HG03103 (cell line): ENCODE data around the gene APOC4.
"Not testable (repeated sequence)": the region's sequence is repeated elsewhere in the genome, so short reads cannot be mapped to it uniquely, and the experiment has no call there.

ENCODE experiments used
- ATAC-seq: cut with Tn5 transposase; IDR thresholded peaks from one replicate; pipeline ENCODE4 v1.9.1; 2021; ENCODE audit warnings: low read depth; ENCODE audit not compliant: unreplicated experiment

Gene APOC4, protein sequence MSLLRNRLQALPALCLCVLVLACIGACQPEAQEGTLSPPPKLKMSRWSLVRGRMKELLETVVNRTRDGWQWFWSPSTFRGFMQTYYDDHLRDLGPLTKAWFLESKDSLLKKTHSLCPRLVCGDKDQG

DNA sequence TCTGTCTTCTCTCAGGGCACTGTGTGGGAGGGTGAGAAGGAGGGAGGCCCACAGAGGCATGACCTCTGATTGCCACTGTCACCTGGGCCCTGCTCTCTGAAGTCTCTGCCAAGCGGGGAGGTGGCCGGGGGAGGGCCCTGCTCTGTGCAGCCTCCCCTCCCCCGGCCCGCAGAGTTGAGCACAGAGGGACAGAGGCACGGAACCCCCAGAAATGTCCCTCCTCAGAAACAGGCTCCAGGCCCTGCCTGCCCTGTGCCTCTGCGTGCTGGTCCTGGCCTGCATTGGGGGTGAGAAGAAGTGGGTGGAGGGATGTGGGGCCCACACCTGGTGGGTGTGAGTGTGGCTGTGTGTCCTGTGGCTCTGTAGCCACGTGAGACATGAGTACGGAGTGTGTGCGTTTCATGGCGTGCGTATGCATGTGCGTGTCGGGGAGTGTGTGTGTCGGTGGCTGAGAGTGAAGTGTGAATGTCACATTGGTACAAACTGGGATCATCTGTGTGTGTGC, at the start of gene APOC4:
TSS of gene APOC4 (plus strand) at position 171 of the 505 bp plus-strand sequence. CDS start at position 212, 41 bp downstream.
- no peak for ATAC-seq

DNA sequence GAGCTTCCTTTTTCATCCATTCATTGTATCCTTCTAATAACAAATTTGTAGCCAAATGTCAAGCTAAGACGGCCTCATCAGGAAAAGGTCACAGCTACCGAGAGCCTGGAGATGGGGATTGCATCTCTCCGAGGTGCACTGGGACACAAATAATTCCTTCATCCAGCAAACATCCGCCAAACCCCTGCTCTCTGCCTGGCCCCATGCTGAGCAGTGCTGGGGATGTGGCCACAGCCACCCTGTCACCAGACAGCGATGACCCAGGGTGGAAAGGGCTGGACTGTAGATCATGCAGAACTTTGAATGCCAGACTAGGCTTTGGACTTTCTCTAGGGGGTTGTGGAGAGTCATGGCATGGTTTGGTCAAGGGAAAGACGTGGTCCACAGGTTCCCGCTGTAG, 49.1 kb upstream of the APOC4 start:
- no peak for ATAC-seq

DNA sequence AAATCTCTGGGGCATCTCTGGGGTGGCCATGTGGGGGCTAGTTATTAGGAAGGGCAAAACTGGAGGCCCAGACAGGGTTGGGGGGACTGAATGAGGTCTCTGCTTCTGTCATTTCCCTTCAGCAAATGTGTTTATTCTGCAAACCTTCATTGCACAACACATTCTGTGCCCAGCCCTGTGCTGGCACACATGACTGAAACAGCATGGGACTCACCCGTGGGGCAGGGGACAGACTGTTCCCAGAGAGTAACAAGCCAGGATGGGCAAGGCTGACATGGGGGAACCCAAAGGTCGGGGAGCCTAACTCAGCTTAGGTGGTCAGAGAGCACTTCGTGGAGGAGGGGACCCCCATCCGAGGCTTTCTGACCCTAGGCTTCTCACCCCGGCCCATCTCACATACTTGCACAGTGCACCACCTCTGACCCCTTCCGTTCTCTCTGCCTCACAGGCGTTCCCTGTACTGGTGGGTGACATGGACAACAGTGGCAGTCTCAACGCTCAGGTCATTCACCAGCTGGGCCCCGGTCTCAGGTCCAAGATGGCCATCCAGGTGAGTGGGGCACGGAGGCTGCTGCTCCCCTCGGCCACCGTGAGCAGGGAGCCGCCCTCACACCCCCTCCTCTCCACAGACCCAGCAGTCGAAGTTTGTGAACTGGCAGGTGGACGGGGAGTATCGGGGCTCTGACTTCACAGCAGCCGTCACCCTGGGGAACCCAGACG, 48.5 kb upstream of the APOC4 start:
- ATAC-seq, result no peak

DNA sequence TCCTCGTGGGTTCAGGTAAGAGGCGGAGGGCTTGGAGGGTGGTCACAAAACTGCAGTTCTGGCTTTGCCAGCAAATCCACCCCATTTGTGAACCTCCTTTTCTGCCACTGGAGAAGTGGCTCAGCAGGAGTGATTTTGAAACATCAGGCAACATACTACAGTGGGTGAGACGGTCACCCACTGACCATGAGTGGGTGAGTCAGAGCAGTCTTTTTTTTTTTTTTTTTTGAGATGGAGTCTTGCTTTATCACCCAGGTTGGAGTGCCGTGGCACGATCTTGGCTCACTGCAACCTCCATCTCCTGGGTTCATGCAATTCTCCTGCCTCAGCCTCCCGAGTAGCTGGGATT, 48.0 kb upstream of the APOC4 start:
- ATAC-seq, result no peak

DNA sequence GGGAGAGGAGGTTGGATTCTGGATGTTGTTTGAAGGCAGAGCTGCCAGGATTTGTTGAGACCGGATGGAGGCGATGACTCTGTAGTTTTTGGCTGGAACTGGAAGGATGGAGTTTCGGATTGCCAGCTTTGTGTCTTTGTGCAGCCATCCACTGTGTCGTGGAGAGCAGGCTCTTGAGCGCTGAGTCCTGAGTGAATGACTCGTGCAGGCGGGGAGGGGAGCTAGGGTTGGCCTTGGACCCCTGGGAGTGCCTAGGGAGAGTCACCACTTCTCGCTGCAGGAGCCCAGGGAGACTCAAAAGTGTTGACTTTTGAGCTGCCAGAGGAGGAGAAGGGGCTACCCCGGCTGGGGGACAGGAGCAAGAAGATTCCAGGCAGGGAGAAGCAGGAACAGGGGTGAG, 47.1 kb upstream of the APOC4 start:
- ATAC-seq, result no peak

DNA sequence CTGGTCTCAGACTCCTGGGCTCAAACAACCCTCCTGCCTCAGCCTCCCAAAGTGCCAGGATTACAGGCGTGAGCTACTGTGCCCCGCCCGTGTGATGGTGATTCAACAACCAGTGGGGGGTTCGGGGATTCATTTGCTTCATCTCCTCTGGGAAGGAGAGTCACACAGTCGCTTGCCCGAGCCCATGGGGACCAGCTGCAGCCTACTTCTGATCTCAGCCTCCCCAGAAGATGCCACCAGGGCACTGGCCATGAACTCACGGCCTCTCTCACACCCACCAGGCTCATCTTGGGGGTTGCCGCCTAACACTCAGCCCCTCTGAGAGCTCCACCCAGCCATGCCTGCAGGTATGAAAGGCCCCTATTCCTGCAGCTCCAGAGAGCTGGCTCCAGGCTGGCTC, 44.2 kb upstream of the APOC4 start:
- ATAC-seq, result no peak

DNA sequence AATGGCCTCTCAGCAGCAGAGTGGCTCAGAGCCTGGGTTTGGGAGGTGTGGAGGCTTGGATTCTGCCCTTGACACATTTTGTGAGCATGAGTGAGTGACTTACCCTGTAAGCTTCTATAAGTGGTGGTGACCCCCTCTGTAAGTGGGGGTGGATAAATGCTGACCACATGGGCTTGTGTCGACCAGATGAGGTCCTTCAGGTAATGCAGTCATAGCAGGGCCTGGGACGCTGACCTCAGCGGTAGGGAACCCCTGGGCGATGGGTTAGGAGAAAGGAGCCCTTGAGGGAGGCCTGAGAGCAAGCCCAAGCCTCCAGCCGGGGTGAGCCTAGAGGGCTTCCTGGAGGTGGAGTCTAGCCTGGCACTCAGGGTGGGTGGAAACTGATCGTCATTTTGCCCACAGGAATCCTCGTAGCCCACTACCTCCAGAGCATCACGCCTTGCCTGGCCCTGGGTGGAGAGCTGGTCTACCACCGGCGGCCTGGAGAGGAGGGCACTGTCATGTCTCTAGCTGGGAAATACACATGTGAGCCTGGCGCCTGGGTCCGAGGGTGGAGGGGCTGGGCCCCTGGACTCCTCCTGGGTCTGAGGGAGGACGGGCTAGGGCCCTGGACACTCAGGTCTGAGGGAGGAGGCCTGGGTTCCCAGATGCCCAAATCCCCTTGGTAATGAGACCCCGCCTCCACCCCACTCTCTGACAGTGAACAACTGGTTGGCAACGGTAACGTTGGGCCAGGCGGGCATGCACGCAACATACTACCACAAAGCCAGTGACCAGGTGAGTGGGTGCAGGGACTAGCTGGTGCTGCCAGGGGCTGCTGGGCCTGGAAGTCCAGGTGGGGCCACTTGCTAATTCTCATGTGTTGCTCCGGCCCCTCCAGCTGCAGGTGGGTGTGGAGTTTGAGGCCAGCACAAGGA, 41.5 kb upstream of the APOC4 start:
- ATAC-seq, result no peak

DNA sequence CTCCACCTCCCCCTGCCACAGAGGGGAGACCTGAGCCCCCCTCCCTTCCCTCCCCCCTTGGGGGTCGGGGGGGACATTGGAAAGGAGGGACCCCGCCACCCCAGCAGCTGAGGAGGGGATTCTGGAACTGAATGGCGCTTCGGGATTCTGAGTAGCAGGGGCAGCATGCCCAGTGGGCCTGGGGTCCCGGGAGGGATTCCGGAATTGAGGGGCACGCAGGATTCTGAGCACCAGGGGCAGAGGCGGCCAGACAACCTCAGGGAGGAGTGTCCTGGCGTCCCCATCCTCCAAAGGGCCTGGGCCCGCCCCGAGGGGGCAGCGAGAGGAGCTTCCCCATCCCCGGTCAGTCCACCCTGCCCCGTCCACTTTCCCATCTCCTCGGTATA, 38.8 kb upstream of the APOC4 start:
- ATAC-seq, result no peak

DNA sequence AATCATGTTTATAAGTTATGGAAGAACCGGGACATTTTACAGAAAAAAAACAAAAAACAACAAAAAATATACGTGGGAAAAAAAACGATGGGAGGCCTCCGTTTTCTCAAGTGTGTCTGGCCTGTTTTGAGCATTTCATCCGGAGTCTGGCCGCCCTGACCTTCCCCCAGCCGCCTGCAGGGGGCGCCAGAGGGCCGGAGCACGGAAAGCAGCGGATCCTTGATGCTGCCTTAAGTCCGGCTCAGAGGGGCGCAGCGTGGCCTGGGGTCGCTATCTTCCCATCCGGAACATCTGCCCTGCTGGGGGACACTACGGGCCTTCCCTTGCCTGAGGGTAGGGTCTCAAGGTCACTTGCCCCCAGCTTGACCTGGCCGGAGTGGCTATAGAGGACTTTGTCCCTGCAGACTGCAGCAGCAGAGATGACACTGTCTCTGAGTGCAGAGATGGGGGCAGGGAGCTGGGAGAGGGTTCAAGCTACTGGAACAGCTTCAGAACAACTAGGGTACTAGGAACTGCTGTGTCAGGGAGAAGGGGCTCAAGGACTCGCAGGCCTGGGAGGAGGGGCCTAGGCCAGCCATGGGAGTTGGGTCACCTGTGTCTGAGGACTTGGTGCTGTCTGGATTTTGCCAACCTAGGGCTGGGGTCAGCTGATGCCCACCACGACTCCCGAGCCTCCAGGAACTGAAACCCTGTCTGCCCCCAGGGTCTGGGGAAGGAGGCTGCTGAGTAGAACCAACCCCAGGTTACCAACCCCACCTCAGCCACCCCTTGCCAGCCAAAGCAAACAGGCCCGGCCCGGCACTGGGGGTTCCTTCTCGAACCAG, 38.2 kb upstream of the APOC4 start:
- no peak for ATAC-seq

DNA sequence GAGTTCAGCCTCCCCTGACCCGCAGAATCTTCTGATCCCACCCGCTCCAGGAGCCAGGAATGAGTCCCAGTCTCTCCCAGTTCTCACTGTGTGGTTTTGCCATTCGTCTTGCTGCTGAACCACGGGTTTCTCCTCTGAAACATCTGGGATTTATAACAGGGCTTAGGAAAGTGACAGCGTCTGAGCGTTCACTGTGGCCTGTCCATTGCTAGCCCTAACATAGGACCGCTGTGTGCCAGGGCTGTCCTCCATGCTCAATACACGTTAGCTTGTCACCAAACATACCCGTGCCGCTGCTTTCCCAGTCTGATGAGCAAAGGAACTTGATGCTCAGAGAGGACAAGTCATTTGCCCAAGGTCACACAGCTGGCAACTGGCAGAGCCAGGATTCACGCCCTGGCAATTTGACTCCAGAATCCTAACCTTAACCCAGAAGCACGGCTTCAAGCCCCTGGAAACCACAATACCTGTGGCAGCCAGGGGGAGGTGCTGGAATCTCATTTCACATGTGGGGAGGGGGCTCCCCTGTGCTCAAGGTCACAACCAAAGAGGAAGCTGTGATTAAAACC, 37.5 kb upstream of the APOC4 start:
- ATAC-seq, result no peak

DNA sequence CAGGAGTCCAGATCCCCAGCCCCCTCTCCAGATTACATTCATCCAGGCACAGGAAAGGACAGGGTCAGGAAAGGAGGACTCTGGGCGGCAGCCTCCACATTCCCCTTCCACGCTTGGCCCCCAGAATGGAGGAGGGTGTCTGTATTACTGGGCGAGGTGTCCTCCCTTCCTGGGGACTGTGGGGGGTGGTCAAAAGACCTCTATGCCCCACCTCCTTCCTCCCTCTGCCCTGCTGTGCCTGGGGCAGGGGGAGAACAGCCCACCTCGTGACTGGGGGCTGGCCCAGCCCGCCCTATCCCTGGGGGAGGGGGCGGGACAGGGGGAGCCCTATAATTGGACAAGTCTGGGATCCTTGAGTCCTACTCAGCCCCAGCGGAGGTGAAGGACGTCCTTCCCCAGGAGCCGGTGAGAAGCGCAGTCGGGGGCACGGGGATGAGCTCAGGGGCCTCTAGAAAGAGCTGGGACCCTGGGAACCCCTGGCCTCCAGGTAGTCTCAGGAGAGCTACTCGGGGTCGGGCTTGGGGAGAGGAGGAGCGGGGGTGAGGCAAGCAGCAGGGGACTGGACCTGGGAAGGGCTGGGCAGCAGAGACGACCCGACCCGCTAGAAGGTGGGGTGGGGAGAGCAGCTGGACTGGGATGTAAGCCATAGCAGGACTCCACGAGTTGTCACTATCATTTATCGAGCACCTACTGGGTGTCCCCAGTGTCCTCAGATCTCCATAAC, 36.4 kb upstream of the APOC4 start, which contains the start of gene APOE:
TSS of gene APOE (plus strand) at position 360 of the 724 bp plus-strand sequence. CDS start 829 bp downstream, outside the sequence.
- ATAC-seq, result no peak

DNA sequence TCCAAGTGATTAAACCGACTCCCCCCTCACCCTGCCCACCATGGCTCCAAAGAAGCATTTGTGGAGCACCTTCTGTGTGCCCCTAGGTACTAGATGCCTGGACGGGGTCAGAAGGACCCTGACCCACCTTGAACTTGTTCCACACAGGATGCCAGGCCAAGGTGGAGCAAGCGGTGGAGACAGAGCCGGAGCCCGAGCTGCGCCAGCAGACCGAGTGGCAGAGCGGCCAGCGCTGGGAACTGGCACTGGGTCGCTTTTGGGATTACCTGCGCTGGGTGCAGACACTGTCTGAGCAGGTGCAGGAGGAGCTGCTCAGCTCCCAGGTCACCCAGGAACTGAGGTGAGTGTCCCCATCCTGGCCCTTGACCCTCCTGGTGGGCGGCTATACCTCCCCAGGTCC, 34.4 kb upstream of the APOC4 start:
- ATAC-seq, result no peak

DNA sequence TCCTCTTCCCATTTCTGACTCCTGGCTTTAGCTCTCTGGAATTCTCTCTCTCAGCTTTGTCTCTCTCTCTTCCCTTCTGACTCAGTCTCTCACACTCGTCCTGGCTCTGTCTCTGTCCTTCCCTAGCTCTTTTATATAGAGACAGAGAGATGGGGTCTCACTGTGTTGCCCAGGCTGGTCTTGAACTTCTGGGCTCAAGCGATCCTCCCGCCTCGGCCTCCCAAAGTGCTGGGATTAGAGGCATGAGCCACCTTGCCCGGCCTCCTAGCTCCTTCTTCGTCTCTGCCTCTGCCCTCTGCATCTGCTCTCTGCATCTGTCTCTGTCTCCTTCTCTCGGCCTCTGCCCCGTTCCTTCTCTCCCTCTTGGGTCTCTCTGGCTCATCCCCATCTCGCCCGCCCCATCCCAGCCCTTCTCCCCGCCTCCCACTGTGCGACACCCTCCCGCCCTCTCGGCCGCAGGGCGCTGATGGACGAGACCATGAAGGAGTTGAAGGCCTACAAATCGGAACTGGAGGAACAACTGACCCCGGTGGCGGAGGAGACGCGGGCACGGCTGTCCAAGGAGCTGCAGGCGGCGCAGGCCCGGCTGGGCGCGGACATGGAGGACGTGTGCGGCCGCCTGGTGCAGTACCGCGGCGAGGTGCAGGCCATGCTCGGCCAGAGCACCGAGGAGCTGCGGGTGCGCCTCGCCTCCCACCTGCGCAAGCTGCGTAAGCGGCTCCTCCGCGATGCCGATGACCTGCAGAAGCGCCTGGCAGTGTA, 33.8 kb upstream of the APOC4 start:
- ATAC-seq, result no peak

DNA sequence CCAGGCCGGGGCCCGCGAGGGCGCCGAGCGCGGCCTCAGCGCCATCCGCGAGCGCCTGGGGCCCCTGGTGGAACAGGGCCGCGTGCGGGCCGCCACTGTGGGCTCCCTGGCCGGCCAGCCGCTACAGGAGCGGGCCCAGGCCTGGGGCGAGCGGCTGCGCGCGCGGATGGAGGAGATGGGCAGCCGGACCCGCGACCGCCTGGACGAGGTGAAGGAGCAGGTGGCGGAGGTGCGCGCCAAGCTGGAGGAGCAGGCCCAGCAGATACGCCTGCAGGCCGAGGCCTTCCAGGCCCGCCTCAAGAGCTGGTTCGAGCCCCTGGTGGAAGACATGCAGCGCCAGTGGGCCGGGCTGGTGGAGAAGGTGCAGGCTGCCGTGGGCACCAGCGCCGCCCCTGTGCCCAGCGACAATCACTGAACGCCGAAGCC, 33.2 kb upstream of the APOC4 start:
- ATAC-seq, result no peak

DNA sequence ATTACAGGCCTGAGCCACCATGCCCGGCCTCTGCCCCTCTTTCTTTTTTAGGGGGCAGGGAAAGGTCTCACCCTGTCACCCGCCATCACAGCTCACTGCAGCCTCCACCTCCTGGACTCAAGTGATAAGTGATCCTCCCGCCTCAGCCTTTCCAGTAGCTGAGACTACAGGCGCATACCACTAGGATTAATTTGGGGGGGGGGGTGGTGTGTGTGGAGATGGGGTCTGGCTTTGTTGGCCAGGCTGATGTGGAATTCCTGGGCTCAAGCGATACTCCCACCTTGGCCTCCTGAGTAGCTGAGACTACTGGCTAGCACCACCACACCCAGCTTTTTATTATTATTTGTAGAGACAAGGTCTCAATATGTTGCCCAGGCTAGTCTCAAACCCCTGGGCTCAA, 32.3 kb upstream of the APOC4 start:
- no peak for ATAC-seq

DNA sequence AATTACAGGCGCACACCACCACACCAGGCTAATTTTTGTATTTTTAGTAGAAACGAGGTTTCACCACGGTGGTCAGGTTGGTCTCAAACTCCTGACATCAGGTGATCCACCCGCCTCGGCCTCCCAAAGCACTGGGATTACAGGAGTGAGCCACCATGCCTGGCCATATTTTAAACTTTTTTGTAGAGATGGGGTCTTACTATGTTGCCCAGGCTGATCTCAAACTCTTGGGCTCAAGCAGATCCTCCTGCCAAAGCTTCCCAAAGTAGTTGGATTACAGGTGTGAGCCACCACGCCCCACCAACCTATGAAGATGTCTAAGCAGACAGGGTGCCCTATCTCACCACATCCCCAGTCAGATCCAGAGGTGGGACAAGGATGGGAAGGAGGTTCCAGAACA, 30.1 kb upstream of the APOC4 start:
- not testable (repeated sequence) for ATAC-seq

DNA sequence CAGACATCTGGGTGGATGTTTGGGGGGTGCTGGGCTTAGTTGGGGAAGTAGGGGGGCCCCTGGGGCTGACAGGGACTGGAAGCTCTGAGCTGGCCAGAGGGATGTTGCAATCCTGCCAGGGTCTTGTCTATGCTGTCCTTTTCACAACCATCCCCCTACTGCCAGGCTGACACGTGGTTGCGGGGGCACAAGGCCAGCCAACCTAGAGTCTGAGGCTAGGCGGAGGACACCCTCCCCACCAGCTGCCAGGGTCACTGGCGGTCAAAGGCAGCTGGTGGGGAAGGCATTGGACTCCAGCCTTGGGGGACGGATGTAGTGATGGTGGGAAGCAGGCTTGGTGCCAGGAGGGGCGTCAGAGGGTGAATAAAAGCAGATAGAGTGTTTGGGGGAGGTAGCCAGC, 29.2 kb upstream of the APOC4 start:
- no peak for ATAC-seq

DNA sequence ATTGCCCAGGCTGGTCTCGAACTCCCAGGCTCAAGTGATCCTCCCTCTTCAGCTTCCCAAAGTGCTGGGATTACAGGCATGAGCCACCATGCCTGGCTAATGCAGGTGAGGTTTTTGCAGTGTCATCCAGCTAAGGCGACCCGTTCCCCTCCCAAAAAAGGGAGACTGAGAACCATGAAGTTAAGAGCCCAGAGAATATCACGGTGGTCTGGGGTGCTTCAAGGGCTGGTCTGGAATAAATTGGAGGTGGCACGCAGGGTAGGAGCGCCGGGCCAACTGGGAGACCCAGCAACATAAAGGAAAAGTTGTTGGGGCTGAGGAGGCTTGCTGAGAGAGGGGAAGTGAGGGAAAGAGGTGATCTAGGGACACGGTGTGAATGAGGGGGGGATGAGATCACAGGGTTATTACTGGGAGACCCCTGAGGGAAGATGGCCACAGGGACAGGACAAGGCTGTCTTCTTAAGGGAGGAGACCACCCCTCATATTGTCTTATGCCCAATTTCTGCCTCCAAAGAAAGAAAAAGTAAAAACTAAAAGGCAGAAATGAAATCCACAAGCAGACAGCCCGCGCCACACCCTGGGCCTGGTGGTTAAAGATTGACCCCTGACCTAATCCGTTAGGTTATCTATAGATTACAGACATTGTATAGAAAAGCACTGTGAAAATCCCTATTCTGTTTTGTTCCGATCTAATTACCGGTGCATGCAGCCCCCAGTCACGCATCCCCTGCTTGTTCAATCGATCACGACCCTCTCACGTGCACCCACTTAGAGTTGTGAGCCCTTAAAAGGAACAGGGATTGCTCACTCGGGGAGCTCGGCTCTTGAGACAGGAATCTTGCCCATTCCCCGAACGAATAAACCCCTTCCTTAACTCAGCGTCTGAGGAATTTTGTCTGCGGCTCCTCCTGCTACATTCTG, 28.3 kb upstream of the APOC4 start:
- not testable (repeated sequence) for ATAC-seq
